Liver (tissue), 3 donors: Measurements from ENCODE around the gene WASL.

Experiments used
- CTCF ChIP-seq: fragments of 150-350 bp; IDR thresholded peaks from 2 replicates; pipeline ENCODE4 v1.5.1; 2017; ENCODE audit warnings: improper control_type of control experiment, low read depth, low read length; ENCODE audit not compliant: missing input control
- FOXA2 ChIP-seq: IDR thresholded peaks from 2 replicates; pipeline ENCODE4 v1.6.1; 2016; ENCODE audit warnings: antibody characterized with exemption
- GABPA ChIP-seq, 2 donors: IDR thresholded peaks in 1 of 2; conservative IDR thresholded peaks in 1 of 2; 2 replicates each; pipeline ENCODE4 v1.6.1; 2016; ENCODE audit warnings: antibody characterized with exemption in 2 of 2, mild to moderate bottlenecking in 1 of 2, moderate library complexity in 1 of 2
- JUND ChIP-seq, 2 donors: IDR thresholded peaks; 2 replicates each; pipeline ENCODE4 v1.6.1; 2016; ENCODE audit warnings: antibody characterized with exemption in 2 of 2
- MAX ChIP-seq: IDR thresholded peaks from 2 replicates; pipeline ENCODE4 v1.6.1; 2016; ENCODE audit warnings: antibody characterized with exemption
- NR2F2 ChIP-seq: IDR thresholded peaks from 2 replicates; pipeline ENCODE4 v1.6.1; 2016; ENCODE audit warnings: antibody characterized with exemption
- REST ChIP-seq: IDR thresholded peaks from 2 replicates; pipeline ENCODE4 v1.6.1; 2016; ENCODE audit warnings: antibody characterized with exemption, mild to moderate bottlenecking
- RXRA ChIP-seq, 2 donors: IDR thresholded peaks; 2 replicates each; pipeline ENCODE4 v1.6.1; 2017 to 2018; ENCODE audit warnings: antibody characterized with exemption in 2 of 2, mild to moderate bottlenecking in 1 of 2
- SP1 ChIP-seq: IDR thresholded peaks from 2 replicates; pipeline ENCODE4 v1.6.1; 2018; ENCODE audit warnings: antibody characterized with exemption, mild to moderate bottlenecking
- TAF1 ChIP-seq: conservative IDR thresholded peaks from 2 replicates; pipeline ENCODE4 v1.6.1; 2016; ENCODE audit warnings: antibody characterized with exemption, mild to moderate bottlenecking
- YY1 ChIP-seq: IDR thresholded peaks from 2 replicates; pipeline ENCODE4 v1.6.1; 2016; ENCODE audit warnings: antibody characterized with exemption, mild to moderate bottlenecking
- donor health status: healthy.
- donor health status: healthy.

DNA sequence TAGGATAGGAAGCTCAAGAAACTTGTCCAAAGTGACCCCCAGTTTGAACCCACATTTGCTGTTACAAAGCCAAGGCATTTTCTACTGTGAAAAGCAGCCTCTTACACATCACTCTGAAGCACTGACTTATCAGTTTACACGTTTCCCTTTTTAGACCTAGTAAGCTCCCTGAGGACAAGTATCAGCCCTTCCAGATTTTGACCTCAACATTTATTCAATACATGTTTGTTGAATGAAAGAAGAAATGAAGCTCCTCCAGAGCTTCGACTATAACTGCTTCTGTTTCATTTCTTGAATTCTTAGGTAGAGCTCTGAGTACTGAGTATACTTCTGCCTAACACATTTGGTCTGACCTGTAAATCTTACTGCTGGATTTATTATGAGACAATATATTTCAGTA is 2.7 kb downstream of the WASL start:
- TF ChIP-seq JUND (IDR thresholded peaks at IDR 0.05): no peak
- TF ChIP-seq CTCF: no peak
- TF ChIP-seq RXRA (IDR thresholded peaks at IDR 0.05): no peak
- TF ChIP-seq TAF1: no peak
- TF ChIP-seq GABPA (IDR thresholded peaks at IDR 0.05 in 1 of 2, conservative IDR thresholded peaks at IDR 0.05 in 1 of 2): no peak
- TF ChIP-seq SP1: no peak
- no peak for TF ChIP-seq REST
- TF ChIP-seq YY1: no peak
- no peak for TF ChIP-seq NR2F2
- TF ChIP-seq FOXA2: no peak
- no peak for TF ChIP-seq MAX
